PC-9 (cell line): Measurements from ENCODE around the gene GPC2.

Experiments
- CTCF ChIP-seq: fragments of 200-600 bp; sonication (generic); conservative IDR thresholded peaks from 2 replicates; pipeline ENCODE4 v1.6.1; 2017; ENCODE audit warnings: mixed run types, antibody characterized with exemption, mild to moderate bottlenecking, moderate library complexity
- EZH2 ChIP-seq: fragments of 200-600 bp; sonication (generic); IDR thresholded peaks from 2 replicates; pipeline ENCODE4 v1.8.0; 2017; ENCODE audit warnings: antibody characterized with exemption, low read depth

- TF ChIP-seq EZH2, result no peak
- TF ChIP-seq CTCF, result no peak
These were observed 24.8 kb downstream of the GPC2 start for GRCh38 chr7:100152404-100152803.
